Neuronal stem cell (in vitro differentiated cells): ENCODE results near the gene MICALL2.

Experiments
- DNase-seq: peaks from one replicate; pipeline ENCODE4 v3.0.0-alpha.2; 2013; ENCODE audit warnings: low spot score
- H2AFZ ChIP-seq: one replicate; pipeline ENCODE4 v1.6.1; 2013; ENCODE audit warnings: mild to moderate bottlenecking, low read length, inconsistent platforms
- H2AK5ac ChIP-seq: 2 replicates; pipeline ENCODE4 v1.6.1; 2013; ENCODE audit warnings: low read depth, mild to moderate bottlenecking, inconsistent platforms, low read length, moderate library complexity, mixed read lengths
- H2BK120ac ChIP-seq: 2 replicates; pipeline ENCODE4 v1.6.1; 2013; ENCODE audit warnings: low read depth, mild to moderate bottlenecking, inconsistent platforms, low read length, moderate library complexity, mixed read lengths
- H2BK12ac ChIP-seq: one replicate; pipeline ENCODE4 v1.6.1; 2013; ENCODE audit warnings: low read length, inconsistent platforms
- H2BK15ac ChIP-seq: 2 replicates; pipeline ENCODE4 v1.6.1; 2013; ENCODE audit warnings: mild to moderate bottlenecking, low read length, inconsistent platforms, mixed read lengths
- H2BK5ac ChIP-seq: one replicate; pipeline ENCODE4 v1.6.1; 2013; ENCODE audit warnings: inconsistent platforms, mild to moderate bottlenecking, low read length, moderate library complexity
- H3K14ac ChIP-seq: one replicate; pipeline ENCODE4 v1.6.1; 2013; ENCODE audit warnings: low read length, inconsistent platforms
- H3K18ac ChIP-seq: 2 replicates; pipeline ENCODE4 v1.6.1; 2013; ENCODE audit warnings: low read length, inconsistent platforms
- H3K23ac ChIP-seq: 2 replicates; pipeline ENCODE4 v1.6.1; 2013; ENCODE audit warnings: low read depth, mild to moderate bottlenecking, mixed read lengths, low read length, inconsistent platforms; ENCODE audit not compliant: poor library complexity
- H3K27ac ChIP-seq: replicated peaks from 3 replicates; pipeline ENCODE4 v1.5.1; 2013; ENCODE audit warnings: low read length, inconsistent platforms
- H3K27me3 ChIP-seq, 3 experiments: 2 replicates each; pipeline ENCODE4 v1.6.1; 2013; ENCODE audit warnings: low read length in 3 of 3, mild to moderate bottlenecking in 2 of 3, inconsistent platforms in 1 of 3, low read depth in 1 of 3, mixed read lengths in 1 of 3, moderate library complexity in 1 of 3; ENCODE audit not compliant: control insufficient read depth in 3 of 3, insufficient read depth in 3 of 3
- H3K36me3 ChIP-seq, 2 donors: replicated peaks in 1 of 2; 2 replicates each; pipeline ENCODE4 v1.6.1; 2013; ENCODE audit warnings: low read length in 2 of 2; ENCODE audit not compliant: control insufficient read depth in 2 of 2, insufficient read depth in 2 of 2
- H3K4ac ChIP-seq: 2 replicates; pipeline ENCODE4 v1.6.1; 2013; ENCODE audit warnings: inconsistent platforms, mild to moderate bottlenecking, low read length, moderate library complexity
- H3K4me1 ChIP-seq, 2 donors: 1 replicate in 1 of 2; 2 replicates in 1 of 2; pipeline ENCODE4 v1.6.1; 2013; ENCODE audit warnings: low read length in 2 of 2, low read depth in 1 of 2; ENCODE audit not compliant: control insufficient read depth in 2 of 2, insufficient read depth in 1 of 2
- H3K4me2 ChIP-seq: one replicate; pipeline ENCODE4 v1.6.1; 2013; ENCODE audit warnings: mild to moderate bottlenecking, low read length, inconsistent platforms; ENCODE audit not compliant: insufficient read depth, poor library complexity, severe bottlenecking
- H3K4me3 ChIP-seq, 2 donors: 2 replicates each; pipeline ENCODE4 v1.5.1; 2013; ENCODE audit warnings: low read length in 2 of 2, mild to moderate bottlenecking in 2 of 2, inconsistent platforms in 1 of 2, moderate library complexity in 1 of 2
- H3K79me1 ChIP-seq: one replicate; pipeline ENCODE4 v1.6.1; 2013; ENCODE audit warnings: low read depth, mild to moderate bottlenecking, inconsistent platforms, low read length, moderate library complexity
- H3K9ac ChIP-seq: one replicate; pipeline ENCODE4 v1.6.1; 2013; ENCODE audit warnings: mild to moderate bottlenecking, low read depth, low read length, inconsistent platforms; ENCODE audit not compliant: poor library complexity
- H3K9me3 ChIP-seq, 2 donors: replicated peaks in 1 of 2; 2 replicates each; pipeline versions ENCODE3 to v1.6.1; 2013; ENCODE audit warnings: low read length in 2 of 2, mild to moderate bottlenecking in 2 of 2, inconsistent platforms in 1 of 2, low read depth in 1 of 2, mixed read lengths in 1 of 2, moderate library complexity in 1 of 2; ENCODE audit not compliant: control insufficient read depth in 2 of 2, insufficient read depth in 1 of 2
- H4K8ac ChIP-seq: one replicate; pipeline ENCODE4 v1.6.1; 2013; ENCODE audit warnings: low read depth, mild to moderate bottlenecking, inconsistent platforms, low read length, moderate library complexity
- H4K91ac ChIP-seq: one replicate; pipeline ENCODE4 v1.6.1; 2013; ENCODE audit warnings: low read length, low read depth, mild to moderate bottlenecking, inconsistent platforms; ENCODE audit not compliant: poor library complexity
- WGBS, 2 donors: extraction: QIAGEN DNeasy Blood & Tissue Kit; methylation state at CpG; one replicate each; pipeline ENCODE4 v1.1.7; 2013; ENCODE audit warnings: missing lambda C conversion rate in 2 of 2, mixed read lengths in 1 of 2; ENCODE audit not compliant: insufficient read length in 2 of 2, insufficient replicate concordance in 1 of 2; ENCODE audit errors: extremely low coverage in 2 of 2; 5-methylcytosine and 5-hydroxymethylcytosine counted together

The MICALL2 gene

DNA sequence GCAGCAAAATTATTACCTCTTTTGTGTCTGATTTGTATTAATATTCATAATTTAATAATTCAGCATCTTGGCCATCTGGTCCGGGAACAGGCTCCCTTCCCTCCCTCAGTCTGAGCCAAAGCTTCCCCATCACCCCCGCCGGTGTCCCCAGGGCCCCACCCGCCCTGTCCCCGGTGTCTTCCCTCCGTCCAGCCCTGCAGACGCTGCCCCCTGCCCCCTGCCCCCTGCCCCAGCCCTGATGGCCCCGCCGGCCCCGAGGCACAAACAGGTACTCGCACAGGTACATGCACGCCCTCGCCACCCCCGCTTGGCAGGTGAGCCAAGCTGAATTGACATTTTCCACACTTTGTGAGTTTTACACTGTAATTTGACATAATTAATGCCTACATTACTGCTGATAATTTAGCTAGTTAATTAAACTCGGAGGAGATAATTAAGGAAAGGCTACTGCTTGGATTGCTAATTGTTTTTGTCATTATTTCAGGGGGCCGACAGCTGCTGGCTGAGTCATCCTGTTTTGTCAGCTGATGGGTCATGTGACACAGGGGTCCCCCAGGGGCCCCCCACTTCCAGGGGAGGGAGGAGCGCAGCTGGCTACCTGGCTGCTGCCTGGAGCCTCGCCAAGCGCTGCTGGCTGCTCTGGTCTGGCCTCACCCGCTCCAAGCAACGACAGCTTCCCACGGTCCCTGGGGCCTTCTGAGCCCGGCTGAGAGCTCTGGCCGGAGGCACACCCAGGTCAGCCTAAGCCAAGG lies 36.6 kb downstream of the MICALL2 start:
- Histone ChIP-seq H3K79me1 (no peaks in the 10 kb centered on the region), H4K8ac (no peak overlapping the region), H2AFZ (peak overlapping the region; percentile 24), H4K91ac (no peak overlapping the region), H3K14ac (no peak overlapping the region), H2BK120ac (no peak overlapping the region), H3K36me3 (no peaks in the 10 kb centered on the region), H2BK15ac (no peak overlapping the region), H3K4me1 (no peaks in the 10 kb centered on the region), H3K27ac (no peak overlapping the region), H2BK12ac (no peak overlapping the region), H3K23ac (no peak overlapping the region), H3K4me3 (no peak overlapping the region), H3K9ac (no peak overlapping the region), H3K9me3 (no peaks in the 10 kb centered on the region), H3K4ac (no peak overlapping the region), H3K27me3 (peaks cover 0 to 25% (median 0%) of the 10 kb centered on the region in 3 experiments), H3K4me2 (no peak overlapping the region), H3K18ac (no peak overlapping the region), H2BK5ac (no peak overlapping the region), H2AK5ac (no peak overlapping the region)
- no peak for DNase-seq
- no CpG with 5 or more reads among the region's 24 CpGs for WGBS, 2 donors

DNA sequence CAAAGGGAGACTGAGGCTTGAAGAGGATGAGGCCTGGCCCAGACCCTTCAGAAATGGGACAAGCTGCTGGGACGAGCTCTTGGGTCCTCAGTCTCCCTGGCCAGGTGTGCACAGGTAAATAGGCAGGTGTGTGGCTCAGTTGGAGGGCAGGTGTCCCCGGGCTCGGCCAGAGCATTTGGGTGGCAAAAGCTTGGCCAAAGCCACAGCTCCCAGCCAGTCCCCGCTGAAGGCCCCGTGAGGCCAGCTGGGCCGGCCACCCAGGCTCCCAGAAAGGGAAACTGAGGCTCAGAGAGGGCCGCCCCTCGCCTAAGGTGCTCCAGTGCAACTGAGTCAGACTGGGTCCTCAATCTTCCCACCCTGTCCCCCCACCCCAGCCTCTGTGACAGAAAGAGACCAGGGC lies 37.3 kb downstream of the MICALL2 start:
- WGBS, 2 donors, result no CpG with 5 or more reads among the region's 8 CpGs
- no peak for DNase-seq

DNA sequence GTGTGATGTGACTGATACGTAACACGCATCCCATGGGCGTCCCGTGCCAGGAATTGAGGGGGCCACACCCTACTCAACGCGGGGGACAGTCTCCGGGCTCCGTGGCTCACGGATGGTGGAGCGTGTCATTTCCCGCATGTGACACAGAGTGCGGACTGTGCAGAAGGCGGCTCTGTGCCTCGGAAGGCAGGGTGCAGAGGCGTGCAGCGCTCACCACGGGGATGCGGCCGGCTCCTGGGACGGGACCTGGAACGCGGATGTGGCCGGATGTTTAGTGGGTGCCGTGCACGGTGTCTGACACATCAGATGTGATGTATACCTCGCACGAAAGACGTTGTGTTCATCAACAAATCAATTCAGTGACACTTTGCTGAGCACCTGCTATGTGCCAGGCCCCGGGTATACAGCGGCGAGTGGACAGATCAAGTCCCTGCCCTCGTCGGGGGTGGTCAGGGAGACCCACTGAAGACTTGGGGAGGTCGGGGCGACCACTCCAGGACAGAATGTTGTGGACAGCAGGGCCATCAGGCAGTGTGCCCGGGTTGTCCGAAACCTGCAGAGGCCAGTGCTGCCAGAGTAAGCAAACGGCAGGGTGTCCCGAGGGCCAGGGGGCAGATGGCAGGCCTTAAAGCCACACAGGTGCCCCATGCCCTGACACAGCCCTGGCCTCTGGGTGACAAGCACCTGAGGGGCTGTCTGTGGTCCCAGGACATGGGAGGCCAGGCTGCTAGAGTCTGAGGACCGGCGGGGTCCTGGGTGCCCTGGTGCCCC lies 38.1 kb downstream of the MICALL2 start:
- peak overlapping the region in 1 of 2 donors; percentile 51 for H3K4me3 ChIP-seq
- peak overlapping the region; percentile 73 for H3K23ac ChIP-seq
- no peak overlapping the region for H3K27ac ChIP-seq
- H3K4ac ChIP-seq, result peak overlapping the region; percentile 53
- H3K9ac ChIP-seq, result peak overlapping the region; percentile 44
- H3K18ac ChIP-seq, result peak overlapping the region; percentile 64
- peak overlapping the region; percentile 92 for H2AK5ac ChIP-seq
- H2BK15ac ChIP-seq, result peak overlapping the region; percentile 92
- no peak overlapping the region for H2BK5ac ChIP-seq
- no peaks in the 10 kb centered on the region for H3K9me3 ChIP-seq
- no CpG with 5 or more reads among the region's 41 CpGs for WGBS, 2 donors
- no peak overlapping the region for H2BK120ac ChIP-seq
- H3K79me1 ChIP-seq, result no peaks in the 10 kb centered on the region
- H3K4me1 ChIP-seq, result no peaks in the 10 kb centered on the region
- peak overlapping the region; percentile 73 for H2BK12ac ChIP-seq
- H3K14ac ChIP-seq, result no peak overlapping the region
- H3K4me2 ChIP-seq, result no peak overlapping the region
- H4K8ac ChIP-seq, result peak overlapping the region; percentile 43
- H2AFZ ChIP-seq, result no peak overlapping the region
- peaks cover 0 to 25% (median 0%) of the 10 kb centered on the region in 3 experiments for H3K27me3 ChIP-seq
- no peak for DNase-seq
- no peak overlapping the region for H4K91ac ChIP-seq
- H3K36me3 ChIP-seq, result no peaks in the 10 kb centered on the region

More for the DNA sequence above, 37.3 kb downstream of the MICALL2 start:
- no peaks in the 10 kb centered on the region for H3K9me3 ChIP-seq
- H3K23ac ChIP-seq, result no peak overlapping the region
- peak overlapping the region; percentile 92 for H2BK15ac ChIP-seq
- H2BK5ac ChIP-seq, result no peak overlapping the region
- H3K79me1 ChIP-seq, result no peaks in the 10 kb centered on the region
- H3K4ac ChIP-seq, result no peak overlapping the region
- no peak overlapping the region for H4K8ac ChIP-seq
- no peak overlapping the region for H3K4me2 ChIP-seq
- no peak overlapping the region for H2AFZ ChIP-seq
- no peaks in the 10 kb centered on the region for H3K4me1 ChIP-seq
- no peaks in the 10 kb centered on the region for H3K36me3 ChIP-seq
- no peak overlapping the region for H2BK120ac ChIP-seq
- peak overlapping the region; percentile 73 for H2BK12ac ChIP-seq
- peak overlapping the region; percentile 92 for H2AK5ac ChIP-seq
- no peak overlapping the region for H3K9ac ChIP-seq
- H3K18ac ChIP-seq, result peak overlapping the region; percentile 64
- H3K27me3 ChIP-seq, result peaks cover 0 to 25% (median 0%) of the 10 kb centered on the region in 3 experiments
- H3K14ac ChIP-seq, result no peak overlapping the region
- H4K91ac ChIP-seq, result no peak overlapping the region
- H3K27ac ChIP-seq, result no peak overlapping the region
- H3K4me3 ChIP-seq, result no peak overlapping the region

DNA sequence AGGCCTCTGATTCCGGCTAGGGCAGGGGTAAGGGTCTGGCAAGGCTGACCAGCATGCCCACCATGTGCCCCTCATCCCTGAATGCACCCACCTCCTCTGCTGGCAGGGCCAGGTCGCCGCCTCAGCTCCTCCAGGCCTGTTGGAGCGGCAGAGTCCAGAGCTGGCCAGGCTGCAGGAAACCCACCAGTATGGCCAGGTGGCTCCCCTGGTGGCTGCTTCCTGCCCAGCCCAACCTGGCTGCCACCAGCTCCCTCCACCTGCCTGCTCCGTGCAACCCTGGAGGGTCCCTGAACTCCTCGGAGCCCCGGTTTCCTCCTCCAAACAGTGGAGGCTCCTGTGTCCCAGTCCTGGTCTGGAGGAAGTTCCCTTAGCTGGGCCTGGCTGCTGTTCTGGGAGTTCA lies 39.6 kb downstream of the MICALL2 start:
- H2AK5ac ChIP-seq, result peak overlapping the region; percentile 89
- peak overlapping the region; percentile 81 for H2BK15ac ChIP-seq
- no peak overlapping the region for H4K91ac ChIP-seq
- no peak overlapping the region for H3K14ac ChIP-seq
- H3K36me3 ChIP-seq, result no peaks in the 10 kb centered on the region
- H3K9me3 ChIP-seq, result no peaks in the 10 kb centered on the region
- H3K79me1 ChIP-seq, result no peaks in the 10 kb centered on the region
- no peak overlapping the region for H3K27ac ChIP-seq
- no peak overlapping the region for H3K4ac ChIP-seq
- H3K23ac ChIP-seq, result peak overlapping the region; percentile 80
- H3K4me1 ChIP-seq, result no peaks in the 10 kb centered on the region
- peak overlapping the region; percentile 92 for H4K8ac ChIP-seq
- peak overlapping the region; percentile 57 for H3K18ac ChIP-seq
- peak overlapping the region; percentile 66 for H2BK5ac ChIP-seq
- H2BK12ac ChIP-seq, result no peak overlapping the region
- no peak overlapping the region for H3K9ac ChIP-seq
- H3K27me3 ChIP-seq, result peaks cover 0 to 25% (median 2%) of the 10 kb centered on the region in 3 experiments
- no peak overlapping the region for H3K4me3 ChIP-seq
- H3K4me2 ChIP-seq, result no peak overlapping the region
- no peak for DNase-seq
- peak overlapping the region; percentile 31 for H2BK120ac ChIP-seq
- H2AFZ ChIP-seq, result no peak overlapping the region
- WGBS, 2 donors, result no CpG with 5 or more reads among the region's 7 CpGs
